NCI-H510A treated with DMSO at 0.1 percent for 48 hours (cell line): ENCODE data around the gene LYRM1.
"Not testable (repeated sequence)": the region's sequence is repeated elsewhere in the genome, so short reads cannot be mapped to it uniquely, and the experiment has no call there.

ENCODE experiments used
- DNase-seq: peaks from one replicate; lab custom pipeline; 2025; lab: John Stamatoyannopoulos, UW

Gene LYRM1

GRCh38 chr16:20937736-20938135, 37.2 kb downstream of the LYRM1 start:
- no peak for DNase-seq

DNA sequence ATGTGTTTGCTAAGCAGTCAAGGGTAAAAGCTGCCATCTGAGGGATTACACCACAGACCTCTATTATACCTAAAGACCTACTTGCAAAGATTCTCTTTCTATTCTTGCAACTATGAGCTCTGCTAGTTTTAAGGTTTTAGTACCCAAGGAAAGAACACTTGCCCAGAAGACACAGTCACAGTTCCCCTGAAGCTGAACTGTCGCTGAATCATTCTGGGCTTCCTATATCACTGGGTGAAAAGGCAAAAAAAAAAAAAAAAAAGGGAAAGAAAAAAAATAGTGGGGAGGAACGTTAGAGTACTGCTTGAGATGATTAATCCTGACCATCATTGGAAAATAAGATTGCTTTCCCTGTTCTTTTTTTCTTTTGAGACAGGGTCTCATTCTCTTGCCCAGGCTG, 37.9 kb downstream of the LYRM1 start:
- DNase-seq, result no peak

DNA sequence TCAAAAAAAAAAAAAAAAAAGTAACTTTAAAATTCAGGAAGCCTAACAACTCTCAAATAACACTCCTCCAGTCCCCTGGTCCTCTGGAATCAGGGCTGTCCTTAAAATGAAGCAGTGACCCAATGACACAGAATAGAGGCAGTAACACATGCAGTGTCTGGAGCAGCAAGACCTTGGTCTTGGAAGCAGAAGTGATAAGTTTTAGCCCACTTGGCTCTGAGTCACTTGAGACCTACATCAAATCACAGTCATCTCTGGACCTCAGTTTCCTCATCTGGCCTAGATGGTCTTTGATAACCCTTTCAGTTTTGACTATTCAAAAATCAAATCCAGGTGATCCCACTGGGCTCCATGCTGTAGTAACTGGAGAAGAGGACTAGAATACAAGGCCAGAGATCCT, 39.0 kb downstream of the LYRM1 start:
- DNase-seq, result no peak

DNA sequence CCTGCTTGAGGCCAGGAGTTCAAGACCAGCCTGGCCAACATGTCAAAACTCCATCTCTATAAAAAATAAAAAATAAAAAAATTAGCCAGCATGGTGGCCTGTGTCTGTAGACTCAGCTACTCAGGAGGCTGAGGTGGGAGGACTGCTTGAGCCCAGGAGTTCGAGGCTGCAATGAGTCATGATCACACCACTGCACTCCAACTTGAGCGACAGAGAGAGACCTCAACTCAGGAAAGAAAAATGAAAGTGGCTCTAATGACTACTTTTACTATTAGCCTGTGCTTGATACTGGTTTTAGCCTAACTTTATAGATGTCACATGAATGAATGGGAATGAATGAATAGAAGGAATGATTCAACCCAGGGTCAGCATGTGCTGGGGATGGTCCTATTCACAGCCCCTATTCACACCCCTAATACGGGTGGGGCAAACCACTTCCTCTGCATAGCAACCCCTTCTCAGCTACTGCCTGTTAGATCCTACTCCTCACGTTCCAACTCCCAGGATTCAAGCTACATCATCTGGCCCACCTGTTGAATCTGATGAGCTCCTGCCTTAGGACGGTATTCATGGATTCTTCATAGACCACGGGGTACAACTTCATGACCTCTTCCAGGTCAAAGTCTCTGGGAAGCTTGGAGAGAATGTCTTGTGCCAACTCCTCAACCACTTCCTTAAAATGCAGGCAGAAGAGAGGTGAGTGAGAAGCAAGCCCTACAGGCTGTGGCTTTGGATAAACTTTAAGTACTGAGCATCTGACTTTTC, 40.5 kb downstream of the LYRM1 start:
- DNase-seq, result no peak

GRCh38 chr16:20941636-20941926, 41.0 kb downstream of the LYRM1 start:
- no peak for DNase-seq

DNA sequence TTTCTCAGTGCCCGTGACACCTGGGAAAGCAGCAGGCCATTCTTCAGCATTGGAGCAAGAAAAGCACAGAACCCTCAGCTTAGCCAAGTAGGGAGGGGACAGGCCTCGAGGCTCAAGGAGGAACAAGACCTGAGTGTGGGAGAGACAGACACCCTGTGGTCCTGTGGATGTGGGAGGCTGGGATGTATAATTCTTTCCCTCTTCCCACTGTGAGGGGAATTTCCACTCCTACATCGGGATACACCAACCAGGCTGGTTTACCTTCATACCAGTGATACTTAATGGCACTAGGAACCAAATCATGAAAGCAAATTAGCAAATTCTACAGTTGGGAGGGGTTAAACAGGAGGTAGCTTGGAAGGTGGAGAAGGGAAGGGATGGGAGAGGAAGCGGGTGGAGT, 41.7 kb downstream of the LYRM1 start:
- no peak for DNase-seq

GRCh38 chr16:20944861-20945574, 44.4 kb downstream of the LYRM1 start:
- no peak for DNase-seq

DNA sequence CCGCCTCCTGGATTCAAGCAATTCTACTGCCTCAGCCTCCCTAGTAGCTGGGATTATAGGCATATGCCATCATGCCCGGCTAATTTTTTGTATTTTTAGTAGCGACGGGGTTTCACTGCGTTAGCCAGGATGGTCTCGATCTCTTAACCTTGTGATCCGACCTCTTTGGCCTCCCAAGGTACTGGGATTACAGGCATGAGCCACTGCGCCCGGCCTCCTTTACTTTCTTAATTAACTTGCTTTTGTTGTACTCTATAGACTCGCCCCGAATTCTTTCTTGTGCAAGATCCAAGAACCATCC, 45.0 kb downstream of the LYRM1 start:
- not testable (repeated sequence) for DNase-seq

- DNase-seq, result no peak
These were observed 45.6 kb downstream of the LYRM1 start for GRCh38 chr16:20946015-20946629.

GRCh38 chr16:20948444-20948843, 47.9 kb downstream of the LYRM1 start:
- DNase-seq, result no peak

- DNase-seq, result no peak
These were observed 49.1 kb downstream of the LYRM1 start for GRCh38 chr16:20949660-20950059.

GRCh38 chr16:20950294-20950693, 49.7 kb downstream of the LYRM1 start:
- no peak for DNase-seq

- peak; percentile 96 for DNase-seq
These were observed 51.8 kb downstream of the LYRM1 start for GRCh38 chr16:20952139-20952920.

DNA sequence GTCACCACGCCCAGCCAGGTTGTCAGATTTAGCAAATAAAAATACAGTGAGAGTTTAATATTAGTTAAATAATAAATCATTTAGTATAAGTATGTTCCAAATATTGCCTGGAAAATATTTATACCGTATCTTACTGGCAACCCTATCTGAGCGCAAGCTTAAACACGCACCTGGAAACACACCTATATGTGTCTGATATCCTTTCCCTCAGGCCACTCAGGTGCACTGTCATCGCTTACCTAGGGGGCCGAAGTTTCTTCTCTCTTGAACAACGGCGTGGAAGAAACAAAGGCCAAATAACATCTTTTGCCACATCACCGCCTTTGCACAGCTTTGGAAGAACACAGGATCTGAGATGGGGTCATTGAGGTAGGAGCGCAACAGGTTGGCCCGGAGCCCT, 54.0 kb downstream of the LYRM1 start:
- no peak for DNase-seq

DNA sequence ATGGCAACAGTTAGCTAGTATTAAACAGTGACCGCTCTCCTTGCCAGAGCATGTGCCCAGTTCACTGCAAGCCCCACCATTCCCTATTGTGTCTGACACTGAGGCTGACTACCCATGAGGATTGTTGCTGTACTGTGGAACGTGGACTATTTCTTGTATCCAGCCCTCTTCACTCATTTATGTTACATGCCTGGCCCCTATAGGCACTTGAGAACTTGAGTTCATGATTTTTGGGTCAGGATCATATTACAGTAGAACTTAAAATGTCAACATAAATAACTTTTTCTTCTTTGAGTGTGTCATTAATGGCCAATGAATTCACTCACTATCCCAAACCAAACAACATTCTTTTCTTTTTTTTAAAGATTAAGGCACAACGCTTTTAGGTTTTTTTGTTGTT, 55.7 kb downstream of the LYRM1 start:
- DNase-seq, result no peak

DNA sequence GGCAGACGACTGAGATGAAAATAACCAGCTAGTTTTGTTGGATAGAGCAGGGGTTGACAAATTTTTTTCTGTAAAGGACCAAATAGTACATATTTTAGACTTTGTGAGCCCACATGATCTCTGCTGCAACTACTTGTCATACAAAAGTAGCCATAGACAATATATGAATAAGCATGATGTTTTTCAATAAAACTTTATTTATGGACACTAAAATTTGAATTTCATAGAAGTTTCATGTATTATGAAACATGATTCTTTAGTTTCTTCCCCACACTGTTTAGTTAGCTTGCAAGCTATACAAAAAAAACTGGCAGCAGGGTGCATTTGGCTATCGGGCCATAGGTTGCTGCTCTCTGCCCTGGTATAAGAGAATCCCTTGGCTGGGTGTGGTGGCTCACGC, 56.6 kb downstream of the LYRM1 start:
- DNase-seq, result no peak

GRCh38 chr16:20960899-20961298, 60.3 kb downstream of the LYRM1 start:
- no peak for DNase-seq

GRCh38 chr16:20968765-20969164, 68.2 kb downstream of the LYRM1 start:
- no peak for DNase-seq

- no peak for DNase-seq
These were observed 68.8 kb downstream of the LYRM1 start for GRCh38 chr16:20969386-20969785.

GRCh38 chr16:20971401-20971800, 70.8 kb downstream of the LYRM1 start:
- DNase-seq, result no peak

- DNase-seq, result not testable (repeated sequence)
These were observed 72.6 kb downstream of the LYRM1 start for GRCh38 chr16:20973201-20973600.
